ENCODE results near the gene C22orf42.
"Not testable (repeated sequence)": the region's sequence is repeated elsewhere in the genome, so short reads cannot be mapped to it uniquely, and the experiment has no call there.

The C22orf42 gene

GRCh38 chr22:32137731-32138324 is 21.3 kb downstream of the C22orf42 start:
- in situ Hi-C loops (cut with MboI; ENCODE audit: low sequenced_read_pairs), result not testable (repeated sequence)

GRCh38 chr22:32136881-32137280 is 22.2 kb downstream of the C22orf42 start:
- in situ Hi-C loops (cut with MboI; ENCODE audit: low sequenced_read_pairs), result not testable (repeated sequence)

- in situ Hi-C loops (cut with MboI; ENCODE audit: low sequenced_read_pairs), result not testable (repeated sequence)
Measured at GRCh38 chr22:32135958-32136357, 23.1 kb downstream of the C22orf42 start.

GRCh38 chr22:32134796-32135195 is 24.3 kb downstream of the C22orf42 start:
- in situ Hi-C loops (cut with MboI; ENCODE audit: low sequenced_read_pairs), result not testable (repeated sequence)

GRCh38 chr22:32132783-32133182 is 26.3 kb downstream of the C22orf42 start:
- in situ Hi-C loops (cut with MboI; ENCODE audit: low sequenced_read_pairs), result no loop called here

GRCh38 chr22:32132126-32132525 is 27.0 kb downstream of the C22orf42 start:
- in situ Hi-C loops (cut with MboI; ENCODE audit: low sequenced_read_pairs), result no loop called here

- in situ Hi-C loops (cut with MboI; ENCODE audit: low sequenced_read_pairs), result no loop called here
Measured at GRCh38 chr22:32130464-32130863, 28.6 kb downstream of the C22orf42 start.

GRCh38 chr22:32127904-32128303 is 31.2 kb downstream of the C22orf42 start:
- in situ Hi-C loops (cut with MboI; ENCODE audit: low sequenced_read_pairs), result no loop called here

- in situ Hi-C loops (cut with MboI; ENCODE audit: low sequenced_read_pairs), result no loop called here
Measured at GRCh38 chr22:32123657-32124056, 35.4 kb downstream of the C22orf42 start.

- in situ Hi-C loops (cut with MboI; ENCODE audit: low sequenced_read_pairs), result no loop called here
Measured at GRCh38 chr22:32122899-32123298, 36.2 kb downstream of the C22orf42 start.

GRCh38 chr22:32120603-32121002 is 38.5 kb downstream of the C22orf42 start:
- in situ Hi-C loops (cut with MboI; ENCODE audit: low sequenced_read_pairs), result no loop called here

GRCh38 chr22:32119568-32120235 is 39.4 kb downstream of the C22orf42 start:
- in situ Hi-C loops (cut with MboI; ENCODE audit: low sequenced_read_pairs), result no loop called here

- in situ Hi-C loops (cut with MboI; ENCODE audit: low sequenced_read_pairs), result no loop called here
Measured at GRCh38 chr22:32112380-32112779, 46.7 kb downstream of the C22orf42 start.

- in situ Hi-C loops (cut with MboI; ENCODE audit: low sequenced_read_pairs), result no loop called here
Measured at GRCh38 chr22:32106930-32107329, 52.2 kb downstream of the C22orf42 start.

- in situ Hi-C loops (cut with MboI; ENCODE audit: low sequenced_read_pairs), result no loop called here
Measured at GRCh38 chr22:32103658-32104315, 55.3 kb downstream of the C22orf42 start.

- in situ Hi-C loops (cut with MboI; ENCODE audit: low sequenced_read_pairs), result no loop called here
Measured at GRCh38 chr22:32100711-32101110, 58.4 kb downstream of the C22orf42 start.
